HG02571 (cell line): ENCODE measurements around the gene DEGS1.
"Not testable (repeated sequence)": the region's sequence is repeated elsewhere in the genome, so short reads cannot be mapped to it uniquely, and the experiment has no call there.

Experiments used
- ATAC-seq: cut with Tn5 transposase; IDR thresholded peaks from one replicate; pipeline ENCODE4 v1.9.1; 2021; ENCODE audit warnings: mild to moderate bottlenecking, moderate library complexity; ENCODE audit not compliant: unreplicated experiment

The DEGS1 gene

DNA sequence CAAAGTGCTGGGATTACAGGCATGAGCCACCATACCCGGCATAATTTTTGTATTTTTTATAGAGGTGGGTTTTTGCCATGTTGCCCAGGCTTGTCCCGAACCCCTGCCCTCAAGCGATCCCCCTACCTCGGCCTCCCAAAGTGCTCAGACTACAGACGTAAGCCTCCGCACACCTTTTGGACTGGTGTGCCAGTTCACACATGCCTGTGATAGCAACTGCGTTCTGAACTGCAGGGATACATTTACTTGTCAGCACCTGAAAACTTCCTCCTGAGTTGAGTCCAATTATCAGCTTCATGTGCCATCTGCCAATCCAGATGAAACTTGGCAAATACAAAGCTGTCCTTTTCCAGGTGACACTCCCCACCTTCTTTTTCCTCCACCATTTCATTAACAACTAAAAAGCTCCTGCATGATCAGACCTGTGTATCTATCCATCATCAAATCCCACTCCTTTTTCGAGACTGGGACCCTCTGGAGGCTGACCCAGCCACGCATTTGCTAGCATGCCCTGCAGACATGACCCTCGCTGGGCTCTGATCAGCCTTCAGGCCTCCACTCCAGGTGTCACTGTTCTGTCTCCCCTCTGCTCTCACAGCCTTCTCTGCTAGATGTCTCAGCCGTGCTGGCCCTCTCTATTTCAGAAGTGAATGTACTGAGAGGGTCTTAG, 2.1 kb upstream of the DEGS1 start:
- ATAC-seq = no peak

DNA sequence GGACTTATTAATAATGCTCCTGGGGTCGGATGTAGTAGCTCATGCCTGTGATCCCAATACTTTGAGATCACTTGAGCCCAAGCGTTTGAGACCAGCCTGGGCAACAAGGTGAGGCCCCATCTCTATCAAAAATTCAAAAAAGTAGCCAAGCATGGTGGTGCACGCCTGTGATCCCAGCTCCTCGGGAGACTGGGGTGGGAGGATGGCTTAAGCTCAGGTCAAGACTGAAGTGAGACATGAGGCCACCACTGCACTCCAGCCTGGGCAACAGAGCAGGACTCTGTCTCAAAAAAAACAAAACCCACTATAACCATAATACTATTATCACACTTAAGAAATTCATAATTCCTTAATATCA, 1.6 kb upstream of the DEGS1 start:
- no peak for ATAC-seq

DNA sequence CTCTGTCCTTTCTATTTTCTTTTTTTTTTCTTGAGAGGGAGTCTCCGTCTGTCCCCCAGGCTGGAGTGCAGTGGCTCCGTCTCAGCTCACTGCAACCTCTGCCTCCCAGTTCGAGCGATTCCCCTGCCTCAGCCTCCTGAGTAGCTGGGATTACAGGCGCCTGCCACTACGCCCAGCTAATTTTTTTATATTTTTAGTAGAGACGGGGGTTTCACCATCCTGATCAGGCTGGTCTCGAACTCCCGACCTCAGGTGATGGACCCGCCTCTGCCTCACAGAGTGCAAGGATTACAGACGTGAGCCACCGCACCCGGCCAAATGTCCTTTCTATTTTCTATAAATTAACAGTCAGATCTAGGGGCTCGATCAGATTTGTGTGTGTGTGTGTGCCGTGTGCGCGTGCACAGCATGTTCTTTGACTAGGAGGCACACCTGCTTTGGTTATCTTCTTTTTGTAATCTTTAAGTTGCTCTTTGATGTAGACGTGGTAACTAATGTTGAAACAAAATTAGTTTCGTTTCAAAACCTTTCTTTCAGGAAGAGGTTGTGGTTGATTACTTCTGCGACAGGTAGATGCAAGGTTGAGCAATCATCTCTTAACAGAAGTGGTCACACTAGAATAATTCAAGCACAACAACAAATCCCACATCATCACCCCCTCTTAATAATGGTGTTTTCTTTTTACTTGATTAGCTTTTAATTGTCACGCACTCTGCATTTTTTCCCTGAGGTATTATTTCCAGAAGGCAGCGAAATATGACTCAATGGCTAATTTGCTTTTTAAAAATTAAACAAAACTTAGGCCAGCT, 779 bp upstream of the DEGS1 start:
- peak; percentile 23 for ATAC-seq

DNA sequence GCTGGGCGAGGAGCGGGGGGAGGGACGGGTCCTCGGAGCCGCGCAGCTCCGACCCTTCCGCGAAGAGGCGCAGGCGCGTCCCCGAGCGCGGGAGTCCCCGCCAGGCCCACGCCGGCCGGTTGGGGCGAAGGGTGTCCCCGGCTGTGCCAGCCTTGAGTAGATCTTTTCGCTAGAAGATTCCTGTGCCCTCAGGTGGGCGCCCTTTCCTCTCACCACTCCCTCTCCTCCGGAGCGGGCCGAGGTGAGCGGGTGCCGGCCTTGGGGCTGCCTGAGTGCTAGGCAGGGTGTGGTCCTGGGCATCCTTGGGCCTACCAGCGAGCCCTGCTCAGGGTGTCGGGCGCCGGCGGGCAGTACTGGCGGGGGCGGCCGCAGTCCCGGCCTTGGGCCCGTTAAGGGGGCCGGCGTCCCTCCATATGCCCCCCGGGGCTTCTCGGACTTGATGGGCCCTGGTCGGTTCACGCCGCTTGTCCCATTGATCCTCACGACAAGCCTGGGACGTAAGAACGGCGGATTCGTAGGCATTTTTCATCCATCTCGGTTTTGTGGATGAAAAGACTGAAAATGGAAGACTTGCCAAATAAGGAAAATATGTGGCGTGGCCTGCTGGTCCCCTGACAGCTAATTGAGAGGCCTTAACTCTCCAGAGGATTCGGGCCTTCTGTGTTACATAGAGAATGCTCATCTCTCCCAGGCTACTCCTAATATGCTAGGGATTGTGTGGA, 712 bp downstream of the DEGS1 start:
- ATAC-seq = peak; percentile 46

DNA sequence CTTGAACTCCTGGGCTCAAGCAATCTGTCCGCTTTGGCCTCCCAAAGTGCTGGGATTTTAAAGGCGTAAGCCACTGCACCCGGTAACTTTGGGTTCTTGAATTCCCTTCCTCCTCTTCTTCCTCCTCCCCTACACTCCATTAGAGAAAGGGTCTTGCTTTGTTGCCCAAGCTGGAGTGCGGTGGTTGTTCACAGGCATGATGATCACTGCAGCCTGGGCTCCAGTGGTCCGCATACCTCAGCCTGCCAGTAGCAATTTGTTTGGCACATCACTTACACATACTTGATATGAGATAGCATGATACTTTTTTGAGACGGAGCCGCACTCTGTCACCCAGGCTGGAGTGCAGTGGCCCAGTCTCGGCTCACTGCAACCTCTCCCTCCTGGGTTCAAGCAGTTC, 2.2 kb downstream of the DEGS1 start:
- no peak for ATAC-seq

DNA sequence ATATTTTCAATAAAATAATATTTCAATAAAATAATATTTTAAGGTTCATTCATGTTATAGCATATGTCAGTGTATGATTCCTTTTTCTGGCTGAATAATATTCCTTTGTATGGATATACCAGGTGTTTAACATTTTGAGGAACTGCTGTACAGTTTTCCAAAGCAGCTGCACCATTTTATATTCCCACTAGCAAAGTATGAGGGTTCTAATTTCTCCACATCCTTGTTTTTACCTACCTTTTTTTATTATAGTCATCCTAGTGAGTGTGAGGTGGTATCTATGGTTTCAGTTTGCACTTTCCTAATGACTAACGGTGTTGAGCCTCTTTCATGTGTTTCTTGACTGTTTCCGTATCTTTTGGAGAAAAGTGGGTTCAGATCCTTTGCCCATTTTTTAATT, 5.2 kb downstream of the DEGS1 start:
- ATAC-seq = no peak

DNA sequence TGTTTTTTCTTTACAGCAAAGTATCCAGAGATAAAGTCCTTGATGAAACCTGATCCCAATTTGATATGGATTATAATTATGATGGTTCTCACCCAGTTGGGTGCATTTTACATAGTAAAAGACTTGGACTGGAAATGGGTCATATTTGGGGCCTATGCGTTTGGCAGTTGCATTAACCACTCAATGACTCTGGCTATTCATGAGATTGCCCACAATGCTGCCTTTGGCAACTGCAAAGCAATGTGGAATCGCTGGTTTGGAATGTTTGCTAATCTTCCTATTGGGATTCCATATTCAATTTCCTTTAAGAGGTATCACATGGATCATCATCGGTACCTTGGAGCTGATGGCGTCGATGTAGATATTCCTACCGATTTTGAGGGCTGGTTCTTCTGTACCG, 6.5 kb downstream of the DEGS1 start:
- no peak for ATAC-seq

DNA sequence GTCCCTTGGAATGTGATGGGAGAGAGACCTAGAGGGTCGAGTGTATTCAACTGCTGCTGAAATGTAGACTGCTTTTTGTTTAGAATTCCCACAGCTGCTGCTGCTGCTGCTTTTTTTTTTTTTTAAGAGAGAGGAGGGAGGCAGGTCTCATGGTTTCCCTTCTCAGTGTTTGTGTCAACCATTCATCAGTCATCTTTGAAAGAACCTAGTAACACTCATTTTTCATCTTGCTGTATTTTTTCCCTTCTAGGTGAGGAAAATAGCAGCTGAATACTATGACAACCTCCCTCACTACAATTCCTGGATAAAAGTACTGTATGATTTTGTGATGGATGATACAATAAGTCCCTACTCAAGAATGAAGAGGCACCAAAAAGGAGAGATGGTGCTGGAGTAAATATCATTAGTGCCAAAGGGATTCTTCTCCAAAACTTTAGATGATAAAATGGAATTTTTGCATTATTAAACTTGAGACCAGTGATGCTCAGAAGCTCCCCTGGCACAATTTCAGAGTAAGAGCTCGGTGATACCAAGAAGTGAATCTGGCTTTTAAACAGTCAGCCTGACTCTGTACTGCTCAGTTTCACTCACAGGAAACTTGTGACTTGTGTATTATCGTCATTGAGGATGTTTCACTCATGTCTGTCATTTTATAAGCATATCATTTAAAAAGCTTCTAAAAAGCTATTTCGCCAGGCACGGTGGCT, 9.2 kb downstream of the DEGS1 start:
- ATAC-seq = no peak

DNA sequence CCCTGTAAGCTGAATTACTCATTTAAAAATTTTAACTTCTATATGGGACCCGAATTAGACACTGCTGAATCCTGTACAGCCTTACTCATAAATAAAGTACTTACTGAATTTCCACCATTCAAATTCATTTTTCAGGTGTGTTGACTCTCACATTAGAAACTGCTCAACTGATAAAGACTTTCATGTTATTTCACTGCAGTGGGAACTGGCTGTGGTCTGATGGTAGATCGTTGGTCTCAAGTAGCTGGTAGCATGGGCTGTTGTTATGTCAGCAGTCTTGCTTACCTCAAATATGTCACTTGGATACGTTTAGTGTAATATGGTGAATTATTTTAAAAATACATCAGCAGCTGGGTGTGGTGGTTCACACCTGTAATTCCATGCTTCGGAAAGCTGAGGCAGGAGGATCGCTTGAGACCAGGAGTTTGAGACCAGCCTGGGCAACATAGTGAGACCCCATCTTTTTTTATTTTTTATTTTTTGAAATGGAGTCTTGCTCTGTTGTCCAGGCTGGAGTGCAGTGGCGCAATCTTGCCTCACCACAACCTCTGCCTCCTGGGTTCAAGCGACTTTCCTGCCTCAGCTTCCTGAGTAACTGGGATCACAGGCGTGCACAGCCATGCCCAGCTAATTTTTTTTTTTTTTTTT, 10.4 kb downstream of the DEGS1 start:
- no peak for ATAC-seq

DNA sequence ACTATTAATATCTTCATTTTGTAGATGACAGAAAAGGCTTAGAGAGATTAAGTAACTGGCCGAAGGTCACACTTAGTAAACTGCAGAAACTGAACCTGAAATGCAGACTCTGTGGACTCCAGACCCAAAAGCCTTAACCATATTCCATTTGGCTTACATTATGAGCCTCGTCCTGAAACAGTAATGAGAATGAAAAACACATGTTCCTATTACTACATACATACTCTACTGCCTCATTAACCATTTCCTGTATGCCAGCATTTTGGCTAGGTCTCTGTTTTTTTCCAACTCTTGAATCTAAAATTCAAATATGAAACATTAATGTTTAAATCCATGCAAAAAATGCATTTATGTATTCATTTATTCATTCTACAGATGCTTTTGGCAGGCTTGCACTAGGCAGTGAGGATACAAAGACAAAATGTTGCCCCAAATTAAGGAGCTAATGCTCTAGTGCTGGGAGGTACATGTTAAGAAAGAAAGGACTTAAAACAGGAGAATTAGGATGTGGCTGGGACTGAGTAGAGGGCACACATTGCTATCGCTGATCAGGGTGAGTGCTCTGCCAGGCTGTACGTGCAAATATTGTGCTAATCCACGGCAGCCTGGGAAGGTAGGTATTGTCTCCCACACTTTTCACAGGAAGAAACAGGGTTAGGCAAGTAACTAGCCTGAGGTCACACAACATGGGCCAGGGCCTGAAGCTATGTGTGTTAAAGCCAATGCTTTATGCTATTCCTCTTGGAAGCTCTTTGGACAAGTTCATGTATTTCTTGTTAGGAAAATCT, 14.0 kb downstream of the DEGS1 start:
- no peak for ATAC-seq

DNA sequence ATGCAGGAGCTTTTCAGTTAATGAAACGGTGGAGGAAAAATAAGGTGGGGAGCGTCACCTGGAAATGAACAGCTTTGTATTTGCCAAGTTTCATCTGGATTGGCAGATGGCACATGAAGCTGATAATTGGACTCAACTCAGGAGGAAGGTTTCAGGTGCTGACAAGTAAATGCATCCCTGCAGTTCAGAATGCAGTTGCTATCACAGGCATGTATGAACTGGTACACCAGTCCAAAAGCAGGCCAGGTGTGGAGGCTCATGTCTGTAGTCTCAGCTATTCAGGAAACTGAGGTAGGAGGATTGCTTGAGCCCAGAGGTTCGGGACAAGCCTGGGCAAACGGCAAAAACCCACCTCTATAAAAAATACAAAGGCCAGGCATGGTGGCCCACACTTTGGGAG, 15.5 kb downstream of the DEGS1 start:
- ATAC-seq = no peak

DNA sequence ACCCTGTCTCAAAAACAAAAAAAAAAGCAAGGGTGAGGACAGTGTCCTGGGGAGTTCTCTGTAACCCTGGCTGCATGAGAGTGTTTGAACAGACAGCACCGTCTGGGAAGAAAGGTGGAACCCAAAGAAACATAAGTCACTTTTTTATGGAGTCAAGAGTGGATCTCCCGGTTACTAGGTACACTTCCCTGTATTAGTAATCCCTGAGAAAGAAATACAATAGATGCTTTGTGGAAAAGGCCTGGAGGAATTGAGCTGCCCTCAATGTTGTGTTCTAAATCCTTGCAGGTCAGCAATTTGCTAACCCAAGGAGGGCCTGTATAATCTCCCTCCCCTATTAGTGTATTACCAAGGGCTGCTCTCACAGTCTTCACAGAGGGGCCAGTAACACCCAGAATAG, 16.6 kb downstream of the DEGS1 start:
- no peak for ATAC-seq

DNA sequence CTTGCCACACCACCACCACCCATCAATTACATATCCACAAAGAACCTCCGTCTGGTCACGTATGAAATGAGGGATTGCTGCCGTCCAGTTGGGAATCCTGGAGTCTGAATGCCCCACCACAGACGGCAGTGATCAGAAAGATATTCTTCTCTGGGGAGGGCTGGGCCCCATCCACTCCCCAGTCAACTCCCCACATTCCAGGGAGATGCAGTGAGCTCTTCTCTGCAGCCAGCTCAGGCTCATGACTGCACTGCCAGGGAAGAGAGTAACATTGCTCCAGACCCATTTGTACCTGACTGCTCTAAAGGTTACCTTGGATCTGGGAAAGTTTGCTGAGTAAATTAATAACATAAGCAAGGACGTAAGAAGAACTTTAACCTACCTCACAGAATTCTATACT, 18.3 kb downstream of the DEGS1 start:
- ATAC-seq = no peak

DNA sequence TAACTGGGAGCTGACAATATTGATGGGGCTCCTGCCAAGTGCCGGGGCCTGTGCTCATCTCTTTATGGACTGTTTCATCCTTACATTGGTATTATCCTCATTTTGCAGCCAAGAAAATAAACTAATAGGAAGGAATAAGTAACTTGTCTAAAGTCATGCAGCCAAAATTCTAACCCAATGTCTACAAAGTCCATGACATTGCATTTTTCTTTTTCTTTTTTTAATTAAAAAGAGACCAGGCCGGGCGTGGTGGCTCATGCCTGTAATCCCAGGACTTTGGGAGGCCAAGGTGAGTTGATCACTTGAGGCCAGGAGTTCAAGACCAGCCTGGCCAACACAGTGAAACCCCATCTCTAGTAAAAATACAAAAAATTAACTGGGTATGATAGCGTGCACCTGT, 18.8 kb downstream of the DEGS1 start:
- no peak for ATAC-seq

DNA sequence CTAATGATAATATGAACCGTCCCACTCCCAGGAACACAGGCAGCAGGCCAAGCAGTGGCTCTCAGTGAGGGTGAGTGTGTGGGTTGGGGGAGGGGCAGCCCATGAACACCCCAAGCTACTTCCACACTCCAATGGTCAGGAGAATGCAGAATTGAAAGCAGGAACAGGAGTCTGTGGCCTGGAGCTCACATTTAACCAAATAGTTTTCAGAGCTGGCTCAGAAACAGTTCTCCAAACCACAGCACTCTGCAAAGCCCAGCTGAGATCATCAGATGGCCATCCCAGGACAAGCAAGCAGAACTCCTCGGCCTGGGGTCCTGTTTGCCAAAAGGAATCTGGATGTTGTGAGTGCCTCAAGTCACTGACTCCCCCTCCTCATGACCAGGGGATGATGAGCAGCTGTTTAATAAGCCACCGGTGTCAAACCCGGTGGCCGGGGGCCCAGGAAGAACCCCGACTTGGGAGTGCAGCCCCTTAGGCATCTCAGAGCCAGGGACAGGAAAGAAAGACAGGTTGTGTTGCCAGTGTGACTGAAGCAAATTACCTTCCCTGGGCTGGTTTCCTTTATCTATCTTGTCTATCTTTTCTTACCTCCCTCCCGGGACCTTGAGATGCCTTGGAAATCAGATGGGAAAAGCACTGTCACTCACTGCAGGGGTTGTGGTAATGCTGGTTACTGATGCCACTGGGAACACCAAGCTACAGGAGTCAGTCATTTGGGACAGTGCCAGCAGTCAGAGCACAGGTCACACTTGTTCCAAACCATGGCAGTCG, 20.4 kb downstream of the DEGS1 start:
- no peak for ATAC-seq

DNA sequence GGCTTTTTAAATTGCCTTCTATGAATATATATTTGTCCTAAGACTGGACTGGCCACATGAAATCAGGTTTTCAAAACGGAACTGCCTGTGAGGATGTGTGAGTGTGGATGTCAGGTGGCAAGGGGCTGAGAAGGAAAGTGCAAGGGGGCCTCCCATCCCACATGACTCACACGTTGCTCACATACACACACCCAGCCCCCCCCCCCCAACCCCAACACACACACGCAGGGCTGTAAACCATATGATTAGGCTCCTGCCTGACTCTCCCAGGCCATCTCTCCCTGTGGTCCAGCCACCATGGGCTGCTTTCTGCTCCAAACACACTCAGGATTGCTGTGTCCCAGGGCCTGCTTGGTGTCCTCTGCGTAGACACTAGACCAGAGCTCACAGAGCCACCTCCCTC, 22.4 kb downstream of the DEGS1 start:
- no peak for ATAC-seq

DNA sequence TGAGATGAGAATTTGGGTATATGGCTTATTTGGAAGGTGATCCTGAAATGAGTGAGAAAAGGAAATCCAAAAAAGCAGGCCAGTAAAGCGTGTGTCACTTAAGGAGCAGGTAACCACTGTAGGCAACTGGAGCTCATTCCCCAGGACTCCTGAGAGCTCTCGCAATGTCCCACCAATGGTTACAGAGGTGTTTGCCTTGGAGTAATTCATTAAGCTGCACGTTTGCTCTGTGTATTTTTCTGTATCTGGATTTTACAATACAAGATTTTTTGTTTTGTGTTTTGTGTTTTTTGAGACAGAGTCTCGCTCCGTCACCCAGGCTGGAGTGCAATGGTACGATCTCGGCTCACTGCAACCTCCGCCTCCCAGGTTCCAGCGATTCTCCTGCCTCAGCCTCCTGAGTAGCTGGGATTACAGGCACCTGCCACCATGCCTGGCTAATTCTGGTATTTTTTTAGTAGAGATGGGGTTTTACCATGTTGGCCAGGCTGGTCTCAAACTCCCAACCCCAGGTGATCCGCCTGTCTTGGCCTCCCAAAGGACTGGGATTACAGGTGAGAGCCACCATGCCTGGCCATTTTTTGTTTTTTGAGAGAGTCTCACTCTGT, 23.0 kb downstream of the DEGS1 start:
- ATAC-seq = not testable (repeated sequence)

DNA sequence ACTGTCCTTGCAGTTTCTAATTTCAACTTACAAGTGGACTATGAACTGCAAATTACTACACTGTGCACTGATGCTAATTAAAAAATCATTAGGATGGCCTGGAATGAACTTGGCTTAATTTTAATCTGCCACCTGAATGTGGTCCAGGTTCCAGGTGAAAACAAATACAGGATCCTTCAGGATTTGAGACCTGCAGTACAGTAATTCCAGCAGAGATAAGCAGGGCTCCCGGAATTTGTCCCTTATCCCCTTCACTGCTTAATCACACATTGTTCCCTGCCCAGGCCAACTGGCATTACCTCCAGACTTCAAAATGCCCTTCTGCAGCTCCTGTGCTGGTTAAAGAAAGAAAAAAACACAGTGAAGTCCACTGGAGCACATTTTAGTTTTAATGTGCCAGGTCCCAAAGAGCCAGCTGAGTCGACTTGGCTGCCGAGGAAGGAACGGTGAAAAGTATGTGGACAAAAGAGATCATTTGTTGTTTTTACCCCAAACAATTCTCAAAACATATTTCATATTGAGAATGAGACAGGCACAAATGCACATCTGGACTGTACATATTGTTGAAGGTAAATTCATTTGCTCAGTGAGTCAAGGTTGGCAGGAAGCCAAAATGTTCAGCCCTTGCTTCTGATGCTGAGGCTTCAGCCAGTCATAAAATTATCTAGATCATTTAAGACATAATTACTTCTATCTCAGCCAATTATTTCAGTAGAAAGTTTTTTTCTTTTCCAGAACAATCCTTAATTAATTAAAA, 28.3 kb downstream of the DEGS1 start:
- no peak for ATAC-seq
